GM23338 (cell line): ENCODE measurements around the gene HSPB8. TPM values are rescaled to one million over a fixed set of nuclear protein-coding genes. Genes with fewer than 3 reads are reported as not detected.
A peak's percentile ranks its signal among the peaks of the same experiment; 100 is the strongest.

Experiments used
- ATAC-seq: fragments of 200-7000 bp; cut with Tn5 transposase; 3 replicates; pipeline ENCODE4 v1.9.1; 2020
- DNase-seq: peaks from one replicate; pipeline ENCODE4 v3.0.0-alpha.2; 2015; ENCODE audit warnings: low spot score
- H2AFZ ChIP-seq: fragments of 200-600 bp; sonication (generic); 2 replicates; pipeline ENCODE4 v1.8.0; 2016; ENCODE audit warnings: antibody characterized with exemption, mild to moderate bottlenecking, moderate library complexity
- H3F3A ChIP-seq: fragments of 200-600 bp; sonication (generic); replicated peaks from 2 replicates; pipeline ENCODE4 v1.8.0; 2017; ENCODE audit warnings: antibody characterized with exemption, mixed run types, low read depth
- H3K27ac ChIP-seq: fragments of 200-600 bp; sonication (generic); 2 replicates; pipeline ENCODE4 v1.6.1; 2016; ENCODE audit warnings: low read depth
- H3K27me3 ChIP-seq: fragments of 200-600 bp; sonication (generic); 2 replicates; pipeline ENCODE4 v1.8.0; 2016; ENCODE audit warnings: mild to moderate bottlenecking, mixed run types, moderate library complexity; ENCODE audit not compliant: insufficient read depth
- H3K36me3 ChIP-seq: fragments of 200-600 bp; sonication (generic); 2 replicates; pipeline ENCODE4 v1.8.0; 2016; ENCODE audit warnings: mild to moderate bottlenecking; ENCODE audit not compliant: insufficient read depth
- H3K4me1 ChIP-seq: fragments of 200-600 bp; sonication (generic); 2 replicates; pipeline ENCODE4 v1.8.0; 2016; ENCODE audit warnings: mild to moderate bottlenecking, moderate library complexity; ENCODE audit not compliant: insufficient read depth
- H3K4me2 ChIP-seq: fragments of 200-600 bp; sonication (generic); 2 replicates; pipeline ENCODE4 v1.7.1; 2017; ENCODE audit warnings: mixed run types
- H3K4me3 ChIP-seq: fragments of 200-600 bp; sonication (generic); 2 replicates; pipeline ENCODE4 v1.6.1; 2016; ENCODE audit warnings: mixed run types
- H3K79me2 ChIP-seq: fragments of 200-600 bp; sonication (generic); replicated peaks from 2 replicates; pipeline ENCODE4 v1.8.0; 2017; ENCODE audit warnings: mild to moderate bottlenecking; ENCODE audit not compliant: insufficient read depth
- H3K9me2 ChIP-seq: fragments of 200-600 bp; sonication (generic); 2 replicates; pipeline ENCODE4 v1.8.0; 2017; ENCODE audit not compliant: insufficient read depth
- H4K20me1 ChIP-seq: fragments of 200-600 bp; sonication (generic); replicated peaks from 2 replicates; pipeline ENCODE4 v1.8.0; 2017; ENCODE audit warnings: mild to moderate bottlenecking; ENCODE audit not compliant: insufficient read depth
- H3K27ac Mint-ChIP-seq: 2 replicates; pipeline ENCODE4 v1.8.0; 2020; ENCODE audit warnings: inconsistent platforms, mild to moderate bottlenecking, moderate library complexity, mixed read lengths
- H3K27me3 Mint-ChIP-seq: 3 replicates; pipeline ENCODE4 v1.8.0; 2022; ENCODE audit warnings: low read depth, mild to moderate bottlenecking, moderate library complexity, mixed read lengths, inconsistent platforms; ENCODE audit not compliant: insufficient read depth, poor library complexity
- H3K36me3 Mint-ChIP-seq: 3 replicates; pipeline ENCODE4 v1.8.0; 2021; ENCODE audit warnings: low read depth, mild to moderate bottlenecking, inconsistent platforms, moderate library complexity, mixed read lengths
- H3K4me1 Mint-ChIP-seq: 3 replicates; pipeline ENCODE4 v1.8.0; 2020; ENCODE audit warnings: mild to moderate bottlenecking, inconsistent platforms, mixed read lengths
- H3K4me3 Mint-ChIP-seq: 3 replicates; pipeline ENCODE4 v1.8.0; 2021; ENCODE audit warnings: moderate library complexity, mild to moderate bottlenecking, inconsistent platforms, mixed read lengths
- H3K9me3 Mint-ChIP-seq: 3 replicates; pipeline ENCODE4 v1.8.0; 2020; ENCODE audit warnings: moderate library complexity, mild to moderate bottlenecking, inconsistent platforms, mixed read lengths
- EZH2phosphoT487 ChIP-seq: fragments of 200-600 bp; sonication (generic); IDR thresholded peaks from one replicate; pipeline ENCODE4 v1.8.1; 2018; ENCODE audit warnings: antibody characterized with exemption; ENCODE audit not compliant: unreplicated experiment
- polyA plus RNA-seq: library from polyadenylated mRNA; unstranded; fragments of >200 nt; fragmentation: Nextera tagmentation; extraction: Ambion mirVana; gene quantifications from 2 replicates; pipeline ENCODE4 v1.2.1, GENCODE V29; 2016
- total RNA-seq: library from RNA; depleted of rRNA; stranded (reverse); fragments of >200 nt; shearing (Covaris generic); gene quantifications from 2 replicates; pipeline ENCODE4 v1.2.3, GENCODE V29; 2014
- TF ChIP-seq, protein P1 (sequence below), 2 experiments: fragments of 200-600 bp in 1 of 2; sonication (generic) in 1 of 2; conservative IDR thresholded peaks; 2 replicates each; pipeline versions ENCODE4 v1.5.1 to v1.6.1; 2016 to 2017; ENCODE audit warnings: antibody characterized with exemption in 2 of 2, low read depth in 2 of 2, mild to moderate bottlenecking in 2 of 2, moderate library complexity in 1 of 2
- TF ChIP-seq, protein P2 (sequence below): fragments of 250-450 bp; sonication (Bioruptor Pico); IDR thresholded peaks from 2 replicates; pipeline ENCODE4 v1.5.0; 2020; ENCODE audit warnings: mild to moderate bottlenecking, moderate library complexity

HSPB8 gene
- total and polyA plus RNA-seq, 2 experiments from 2014 or later: 3.5 to 4.8 TPM

DNA sequence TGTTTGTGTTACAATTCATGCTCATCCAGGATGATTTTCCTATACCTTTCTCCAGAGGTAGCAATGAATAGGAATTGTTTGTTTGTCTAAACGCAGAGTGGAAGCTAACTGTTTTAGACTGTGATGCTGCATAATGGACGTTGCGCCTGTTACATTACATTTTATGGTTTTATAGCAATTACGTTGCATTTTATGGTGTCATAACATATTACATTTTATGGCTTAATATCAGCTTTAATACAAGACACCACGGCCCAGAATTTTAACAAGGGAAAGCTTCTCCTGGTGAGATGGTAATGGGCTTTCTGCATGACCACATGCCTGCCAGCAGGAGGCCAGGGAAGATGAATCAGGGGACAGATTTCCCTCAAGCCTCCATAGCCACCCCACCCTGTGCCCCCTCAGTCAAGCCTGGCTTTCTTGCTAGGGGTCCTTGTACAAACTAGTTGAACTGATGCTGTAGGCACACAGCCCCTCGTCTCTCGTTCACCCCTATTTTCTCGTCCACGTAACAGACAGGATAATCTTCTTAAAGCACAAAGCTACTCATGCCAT is 56.5 kb downstream of the HSPB8 start:
- Histone ChIP-seq H3K9me2 (no peaks in the 10 kb centered on the region; the same call in 1 of the 2 replicates), H4K20me1 (no peaks in the 10 kb centered on the region), H3K4me1 (peaks cover 21% of the 10 kb centered on the region), H3K36me3 (no peaks in the 10 kb centered on the region), H3K27ac (no peak overlapping the region), H3K4me3 (no peak overlapping the region), H2AFZ (peak overlapping the region; percentile 64; the same call in 1 of the 2 replicates), H3K4me2 (peak overlapping the region; percentile 40; the same call in 1 of the 2 replicates), H3F3A (0 out of 2 replicates have a peak, but pooled peaks cover 6% of the 10 kb centered on the region), H3K27me3 (no peaks in the 10 kb centered on the region), H3K79me2 (no peaks in the 10 kb centered on the region)
- peak; percentile 67 for DNase-seq
- TF ChIP-seq, protein P1, sequence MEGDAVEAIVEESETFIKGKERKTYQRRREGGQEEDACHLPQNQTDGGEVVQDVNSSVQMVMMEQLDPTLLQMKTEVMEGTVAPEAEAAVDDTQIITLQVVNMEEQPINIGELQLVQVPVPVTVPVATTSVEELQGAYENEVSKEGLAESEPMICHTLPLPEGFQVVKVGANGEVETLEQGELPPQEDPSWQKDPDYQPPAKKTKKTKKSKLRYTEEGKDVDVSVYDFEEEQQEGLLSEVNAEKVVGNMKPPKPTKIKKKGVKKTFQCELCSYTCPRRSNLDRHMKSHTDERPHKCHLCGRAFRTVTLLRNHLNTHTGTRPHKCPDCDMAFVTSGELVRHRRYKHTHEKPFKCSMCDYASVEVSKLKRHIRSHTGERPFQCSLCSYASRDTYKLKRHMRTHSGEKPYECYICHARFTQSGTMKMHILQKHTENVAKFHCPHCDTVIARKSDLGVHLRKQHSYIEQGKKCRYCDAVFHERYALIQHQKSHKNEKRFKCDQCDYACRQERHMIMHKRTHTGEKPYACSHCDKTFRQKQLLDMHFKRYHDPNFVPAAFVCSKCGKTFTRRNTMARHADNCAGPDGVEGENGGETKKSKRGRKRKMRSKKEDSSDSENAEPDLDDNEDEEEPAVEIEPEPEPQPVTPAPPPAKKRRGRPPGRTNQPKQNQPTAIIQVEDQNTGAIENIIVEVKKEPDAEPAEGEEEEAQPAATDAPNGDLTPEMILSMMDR (conservative IDR thresholded peaks at IDR 0.05; ENCODE audit: low read depth in 2 of 2): peak; percentile 55 to 61
- TF ChIP-seq, protein P2, sequence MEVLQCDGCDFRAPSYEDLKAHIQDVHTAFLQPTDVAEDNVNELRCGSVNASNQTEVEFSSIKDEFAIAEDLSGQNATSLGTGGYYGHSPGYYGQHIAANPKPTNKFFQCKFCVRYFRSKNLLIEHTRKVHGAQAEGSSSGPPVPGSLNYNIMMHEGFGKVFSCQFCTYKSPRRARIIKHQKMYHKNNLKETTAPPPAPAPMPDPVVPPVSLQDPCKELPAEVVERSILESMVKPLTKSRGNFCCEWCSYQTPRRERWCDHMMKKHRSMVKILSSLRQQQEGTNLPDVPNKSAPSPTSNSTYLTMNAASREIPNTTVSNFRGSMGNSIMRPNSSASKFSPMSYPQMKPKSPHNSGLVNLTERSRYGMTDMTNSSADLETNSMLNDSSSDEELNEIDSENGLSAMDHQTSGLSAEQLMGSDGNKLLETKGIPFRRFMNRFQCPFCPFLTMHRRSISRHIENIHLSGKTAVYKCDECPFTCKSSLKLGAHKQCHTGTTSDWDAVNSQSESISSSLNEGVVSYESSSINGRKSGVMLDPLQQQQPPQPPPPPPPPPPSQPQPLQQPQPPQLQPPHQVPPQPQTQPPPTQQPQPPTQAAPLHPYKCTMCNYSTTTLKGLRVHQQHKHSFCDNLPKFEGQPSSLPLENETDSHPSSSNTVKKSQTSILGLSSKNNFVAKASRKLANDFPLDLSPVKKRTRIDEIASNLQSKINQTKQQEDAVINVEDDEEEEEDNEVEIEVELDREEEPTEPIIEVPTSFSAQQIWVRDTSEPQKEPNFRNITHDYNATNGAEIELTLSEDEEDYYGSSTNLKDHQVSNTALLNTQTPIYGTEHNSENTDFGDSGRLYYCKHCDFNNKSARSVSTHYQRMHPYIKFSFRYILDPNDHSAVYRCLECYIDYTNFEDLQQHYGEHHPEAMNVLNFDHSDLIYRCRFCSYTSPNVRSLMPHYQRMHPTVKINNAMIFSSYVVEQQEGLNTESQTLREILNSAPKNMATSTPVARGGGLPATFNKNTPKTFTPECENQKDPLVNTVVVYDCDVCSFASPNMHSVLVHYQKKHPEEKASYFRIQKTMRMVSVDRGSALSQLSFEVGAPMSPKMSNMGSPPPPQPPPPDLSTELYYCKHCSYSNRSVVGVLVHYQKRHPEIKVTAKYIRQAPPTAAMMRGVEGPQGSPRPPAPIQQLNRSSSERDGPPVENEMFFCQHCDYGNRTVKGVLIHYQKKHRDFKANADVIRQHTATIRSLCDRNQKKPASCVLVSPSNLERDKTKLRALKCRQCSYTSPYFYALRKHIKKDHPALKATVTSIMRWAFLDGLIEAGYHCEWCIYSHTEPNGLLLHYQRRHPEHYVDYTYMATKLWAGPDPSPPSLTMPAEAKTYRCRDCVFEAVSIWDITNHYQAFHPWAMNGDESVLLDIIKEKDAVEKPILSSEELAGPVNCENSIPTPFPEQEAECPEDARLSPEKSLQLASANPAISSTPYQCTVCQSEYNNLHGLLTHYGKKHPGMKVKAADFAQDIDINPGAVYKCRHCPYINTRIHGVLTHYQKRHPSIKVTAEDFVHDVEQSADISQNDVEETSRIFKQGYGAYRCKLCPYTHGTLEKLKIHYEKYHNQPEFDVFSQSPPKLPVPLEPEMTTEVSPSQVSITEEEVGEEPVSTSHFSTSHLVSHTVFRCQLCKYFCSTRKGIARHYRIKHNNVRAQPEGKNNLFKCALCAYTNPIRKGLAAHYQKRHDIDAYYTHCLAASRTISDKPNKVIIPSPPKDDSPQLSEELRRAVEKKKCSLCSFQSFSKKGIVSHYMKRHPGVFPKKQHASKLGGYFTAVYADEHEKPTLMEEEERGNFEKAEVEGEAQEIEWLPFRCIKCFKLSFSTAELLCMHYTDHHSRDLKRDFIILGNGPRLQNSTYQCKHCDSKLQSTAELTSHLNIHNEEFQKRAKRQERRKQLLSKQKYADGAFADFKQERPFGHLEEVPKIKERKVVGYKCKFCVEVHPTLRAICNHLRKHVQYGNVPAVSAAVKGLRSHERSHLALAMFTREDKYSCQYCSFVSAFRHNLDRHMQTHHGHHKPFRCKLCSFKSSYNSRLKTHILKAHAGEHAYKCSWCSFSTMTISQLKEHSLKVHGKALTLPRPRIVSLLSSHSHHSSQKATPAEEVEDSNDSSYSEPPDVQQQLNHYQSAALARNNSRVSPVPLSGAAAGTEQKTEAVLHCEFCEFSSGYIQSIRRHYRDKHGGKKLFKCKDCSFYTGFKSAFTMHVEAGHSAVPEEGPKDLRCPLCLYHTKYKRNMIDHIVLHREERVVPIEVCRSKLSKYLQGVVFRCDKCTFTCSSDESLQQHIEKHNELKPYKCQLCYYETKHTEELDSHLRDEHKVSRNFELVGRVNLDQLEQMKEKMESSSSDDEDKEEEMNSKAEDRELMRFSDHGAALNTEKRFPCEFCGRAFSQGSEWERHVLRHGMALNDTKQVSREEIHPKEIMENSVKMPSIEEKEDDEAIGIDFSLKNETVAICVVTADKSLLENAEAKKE (CRISPR knock-in tag): peak; percentile 47; the same call in 1 of the 2 replicates
- no peak for TF ChIP-seq EZH2phosphoT487
- Mint-ChIP-seq H3K4me3 (no peak overlapping the region), H3K9me3 (peaks cover 3% of the 10 kb centered on the region; the same call in 1 of the 3 replicates), H3K4me1 (peaks cover 45% of the 10 kb centered on the region), H3K27me3 (peaks cover 17% of the 10 kb centered on the region), H3K36me3 (no peaks in the 10 kb centered on the region), H3K27ac (peak overlapping the region; percentile 76; the same call in 1 of the 2 replicates)
- ATAC-seq: peak; percentile 70
